CD4-positive, alpha-beta memory T cell (primary cell): ENCODE measurements around the gene ATG9B. TPM values are rescaled to one million over a fixed set of nuclear protein-coding genes. Genes with fewer than 3 reads are reported as not detected.

ENCODE experiments used
- CTCF ChIA-PET: fragments of 350-600 bp; sonication (Branson Sonifier 250); formaldehyde crosslinking; loops from one replicate; lab custom pipeline; 2021; ENCODE audit warnings: inconsistent platforms; ENCODE audit not compliant: partially characterized antibody; lab: Charles Lee
- POLR2A ChIA-PET: fragments of 350-600 bp; sonication (Branson Sonifier 250); formaldehyde crosslinking; loops from one replicate; lab custom pipeline; 2021; ENCODE audit not compliant: partially characterized antibody; lab: Charles Lee
- DNase-seq, 5 donors: peaks; one replicate each; pipeline versions ENCODE4 v3.0.0 to v3.0.0-alpha.2; 2020 to 2022; ENCODE audit warnings: mixed read lengths in 1 of 5
- H3K27ac ChIP-seq: one replicate; pipeline ENCODE4 v1.7.0; 2013; ENCODE audit warnings: low read depth, low read length
- H3K27me3 ChIP-seq: 2 replicates; pipeline ENCODE4 v1.7.0; 2013; ENCODE audit warnings: mild to moderate bottlenecking, low read length, moderate library complexity; ENCODE audit not compliant: insufficient read depth
- H3K36me3 ChIP-seq: 2 replicates; pipeline ENCODE4 v1.7.0; 2013; ENCODE audit warnings: mild to moderate bottlenecking, low read length, moderate library complexity; ENCODE audit not compliant: insufficient read depth
- H3K4me1 ChIP-seq: 2 replicates; pipeline ENCODE4 v1.7.0; 2013; ENCODE audit warnings: mild to moderate bottlenecking, low read length, moderate library complexity; ENCODE audit not compliant: insufficient read depth
- H3K4me3 ChIP-seq, 2 donors: one replicate each; pipeline ENCODE4 v1.7.0; 2013; ENCODE audit warnings: low read length in 2 of 2, mild to moderate bottlenecking in 1 of 2
- H3K9me3 ChIP-seq, 2 donors: one replicate each; pipeline ENCODE4 v1.7.0; 2013; ENCODE audit warnings: low read length in 2 of 2, control low read depth in 1 of 2; ENCODE audit not compliant: control insufficient read depth in 1 of 2
- H3K27ac Mint-ChIP-seq, 7 donors: one replicate each; pipeline ENCODE4 v1.8.0; 2020 to 2021; ENCODE audit warnings: mixed read lengths in 7 of 7, mild to moderate bottlenecking in 6 of 7, inconsistent platforms in 3 of 7, moderate library complexity in 3 of 7
- H3K27me3 Mint-ChIP-seq, 2 donors: one replicate each; pipeline ENCODE4 v1.8.0; 2020 to 2021; ENCODE audit warnings: mixed read lengths in 2 of 2
- H3K36me3 Mint-ChIP-seq, 2 donors: one replicate each; pipeline ENCODE4 v1.8.0; 2020 to 2021; ENCODE audit warnings: mixed read lengths in 2 of 2, inconsistent platforms in 1 of 2, mild to moderate bottlenecking in 1 of 2
- H3K4me1 Mint-ChIP-seq, 4 donors: one replicate each; pipeline ENCODE4 v1.8.0; 2020 to 2021; ENCODE audit warnings: mixed read lengths in 4 of 4, mild to moderate bottlenecking in 1 of 4
- H3K4me3 Mint-ChIP-seq, 8 donors: one replicate each; pipeline ENCODE4 v1.8.0; 2020 to 2021; ENCODE audit warnings: mixed read lengths in 8 of 8, mild to moderate bottlenecking in 7 of 8, moderate library complexity in 6 of 8, inconsistent platforms in 3 of 8
- H3K9me3 Mint-ChIP-seq, 8 donors: one replicate each; pipeline ENCODE4 v1.8.0; 2020 to 2021; ENCODE audit warnings: mixed read lengths in 8 of 8, mild to moderate bottlenecking in 5 of 8, inconsistent platforms in 3 of 8, moderate library complexity in 1 of 8
- intact Hi-C: fragments of 100-400 bp; cut with micrococcal nuclease; formaldehyde crosslinking; loops from one replicate; pipeline ENCODE4 v1.15.1; 2023
- polyA plus RNA-seq, 2 donors: library from polyadenylated mRNA; unstranded; fragments of 300-500 nt; fragmentation: Illumina TruSeq; gene quantifications; one replicate each; pipeline ENCODE4 v1.2.3, GENCODE V29; 2021
- total RNA-seq, 2 experiments: library from RNA; stranded (reverse); gene quantifications; one replicate each; pipeline ENCODE4 v1.2.3, GENCODE V29; 2021

The ATG9B gene
- total and polyA plus RNA-seq, 4 experiments from 2014 or later: 16.9 to 36.6 (median 29.6) TPM

DNA sequence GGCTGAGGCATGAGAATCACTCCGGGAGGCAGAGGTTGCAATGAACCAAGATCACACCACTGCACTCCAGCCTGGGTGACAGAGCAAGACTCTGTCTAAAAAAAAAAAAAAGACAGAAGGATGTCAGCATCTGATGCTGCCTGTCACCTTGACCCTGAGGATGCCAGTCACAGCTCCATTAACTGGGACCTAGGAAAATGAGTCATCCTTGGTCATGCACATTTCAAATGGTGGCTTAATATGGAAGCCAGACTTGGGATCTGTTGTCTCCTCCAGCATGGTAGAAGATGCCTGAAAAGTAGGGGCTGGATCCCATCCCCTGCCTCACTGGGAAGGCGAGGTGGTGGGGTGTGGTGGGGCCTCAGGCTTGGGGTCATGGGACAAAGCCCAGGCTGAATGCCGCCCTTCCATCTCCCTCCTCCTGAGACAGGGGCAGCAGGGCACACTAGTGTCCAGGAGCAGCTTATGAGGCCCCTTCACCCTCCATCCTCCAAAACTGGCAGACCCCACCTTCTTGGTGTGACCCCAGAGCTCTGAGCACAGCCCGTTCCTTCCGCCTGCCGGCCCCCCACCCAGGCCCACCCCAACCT, 32.1 kb downstream of the ATG9B start:
- Mint-ChIP-seq H3K27ac (no peak overlapping the region), H3K27me3 (no peaks in the 10 kb centered on the region), H3K4me3 (no peak overlapping the region), H3K4me1 (peaks cover 16 to 56% (median 38%) of the 10 kb centered on the region in 4 donors), H3K9me3 (peaks cover 0 to 26% (median 21%) of the 10 kb centered on the region in 8 donors), H3K36me3 (peaks cover 0 to 8% of the 10 kb centered on the region in 2 donors)
- DNase-seq: peak in 1 of 5 donors; percentile 12
- Histone ChIP-seq H3K9me3 (peaks cover 3 to 15% of the 10 kb centered on the region in 2 donors), H3K36me3 (no peaks in the 10 kb centered on the region), H3K4me3 (no peak overlapping the region), H3K27me3 (no peaks in the 10 kb centered on the region), H3K4me1 (peaks cover 43% of the 10 kb centered on the region), H3K27ac (no peak overlapping the region)
- ChIA-PET CTCF (interaction anchor here (0.5 to 7.6 kb wide), 5 partner anchors 18 to 342 kb away, joined by 4 to 98 read pairs (median 36); no protein-coding TSS in a partner anchor), POLR2A (interaction anchor here (0.7 to 5.8 kb wide), 3 partner anchors 17 to 22 kb away, joined by 3 to 68 read pairs (median 3); no protein-coding TSS in a partner anchor)
- intact Hi-C loops: no loop called here

DNA sequence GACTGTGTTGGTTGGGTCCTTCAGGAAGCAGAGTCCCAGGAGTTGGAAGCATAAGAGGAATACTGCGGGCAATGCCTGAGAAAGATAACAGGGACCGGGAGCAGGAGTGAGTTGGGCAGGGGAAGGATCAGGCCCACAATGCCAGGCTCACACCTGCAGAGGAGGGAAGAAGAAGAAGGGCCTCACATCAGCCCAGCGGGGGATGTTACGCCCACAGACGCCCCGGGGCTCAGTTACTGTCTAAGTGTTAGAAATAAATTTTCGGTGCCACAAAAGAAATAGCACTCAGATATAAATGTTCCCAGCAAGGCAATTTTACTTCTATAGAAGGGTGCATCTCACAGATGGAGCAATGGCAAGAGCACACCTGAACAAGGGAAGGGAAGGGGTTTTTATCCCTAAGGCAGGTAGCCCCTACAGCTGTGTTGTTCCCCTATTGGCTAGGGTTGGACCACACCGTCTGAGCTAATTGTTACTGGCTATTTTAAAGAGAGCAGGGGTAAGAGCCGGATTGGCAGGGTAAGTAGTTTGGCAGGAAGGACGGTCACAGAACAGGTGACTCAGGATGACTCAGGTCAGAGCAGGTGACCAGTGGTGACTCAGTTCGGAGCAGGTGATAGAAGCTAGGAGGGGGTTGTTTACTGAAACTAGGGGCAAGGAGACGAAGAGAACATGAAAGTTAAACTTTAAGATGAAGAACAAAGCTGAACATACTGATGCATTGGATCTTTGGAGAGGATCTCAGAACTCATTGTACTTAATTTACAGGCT, 33.7 kb downstream of the ATG9B start, which contains the start of gene NOS3:
NOS3 (plus strand) TSS at position 602 of the 771 bp plus-strand sequence. CDS start 2,787 bp downstream, outside the sequence.
- Histone ChIP-seq H3K4me1 (peaks cover 51% of the 10 kb centered on the region), H3K27me3 (no peaks in the 10 kb centered on the region), H3K27ac (no peak within 1 kb of the TSS), H3K9me3 (peaks cover 3 to 15% of the 10 kb centered on the region in 2 donors), H3K4me3 (no peak within 1 kb of the TSS), H3K36me3 (no peaks in the 10 kb centered on the region)
- CTCF ChIA-PET: interaction anchor here (2.2 to 7.6 kb wide), 5 partner anchors 19 to 92 kb away, joined by 6 to 98 read pairs (median 36); partner anchors contain the start of gene ABCB8
- Mint-ChIP-seq H3K4me1 (peaks cover 20 to 60% (median 42%) of the 10 kb centered on the region in 4 donors), H3K36me3 (peaks cover 0 to 8% of the 10 kb centered on the region in 2 donors), H3K4me3 (peak within 1 kb of the TSS in 4 of 8 donors; percentile 6 to 70 (median 20)), H3K27ac (peak within 1 kb of the TSS in 4 of 7 donors; percentile 15 to 84 (median 68)), H3K27me3 (no peaks in the 10 kb centered on the region), H3K9me3 (peaks cover 0 to 26% (median 21%) of the 10 kb centered on the region in 8 donors)
- POLR2A ChIA-PET: interaction anchor here (1.7 to 5.8 kb wide), 2 partner anchors 16 to 19 kb away, joined by 5 to 68 read pairs; no protein-coding TSS in a partner anchor
- DNase-seq: peak in 1 of 5 donors; percentile 29
- intact Hi-C loops: no loop called here

- peak overlapping the region in 1 of 8 donors; percentile 70 for H3K4me3 Mint-ChIP-seq
- peak overlapping the region in 2 of 7 donors; percentile 35 to 68 for H3K27ac Mint-ChIP-seq
- peaks cover 43% of the 10 kb centered on the region for H3K4me1 ChIP-seq
Measured at GRCh38 chr7:150989456-150989855, 34.8 kb downstream of the ATG9B start.

DNA sequence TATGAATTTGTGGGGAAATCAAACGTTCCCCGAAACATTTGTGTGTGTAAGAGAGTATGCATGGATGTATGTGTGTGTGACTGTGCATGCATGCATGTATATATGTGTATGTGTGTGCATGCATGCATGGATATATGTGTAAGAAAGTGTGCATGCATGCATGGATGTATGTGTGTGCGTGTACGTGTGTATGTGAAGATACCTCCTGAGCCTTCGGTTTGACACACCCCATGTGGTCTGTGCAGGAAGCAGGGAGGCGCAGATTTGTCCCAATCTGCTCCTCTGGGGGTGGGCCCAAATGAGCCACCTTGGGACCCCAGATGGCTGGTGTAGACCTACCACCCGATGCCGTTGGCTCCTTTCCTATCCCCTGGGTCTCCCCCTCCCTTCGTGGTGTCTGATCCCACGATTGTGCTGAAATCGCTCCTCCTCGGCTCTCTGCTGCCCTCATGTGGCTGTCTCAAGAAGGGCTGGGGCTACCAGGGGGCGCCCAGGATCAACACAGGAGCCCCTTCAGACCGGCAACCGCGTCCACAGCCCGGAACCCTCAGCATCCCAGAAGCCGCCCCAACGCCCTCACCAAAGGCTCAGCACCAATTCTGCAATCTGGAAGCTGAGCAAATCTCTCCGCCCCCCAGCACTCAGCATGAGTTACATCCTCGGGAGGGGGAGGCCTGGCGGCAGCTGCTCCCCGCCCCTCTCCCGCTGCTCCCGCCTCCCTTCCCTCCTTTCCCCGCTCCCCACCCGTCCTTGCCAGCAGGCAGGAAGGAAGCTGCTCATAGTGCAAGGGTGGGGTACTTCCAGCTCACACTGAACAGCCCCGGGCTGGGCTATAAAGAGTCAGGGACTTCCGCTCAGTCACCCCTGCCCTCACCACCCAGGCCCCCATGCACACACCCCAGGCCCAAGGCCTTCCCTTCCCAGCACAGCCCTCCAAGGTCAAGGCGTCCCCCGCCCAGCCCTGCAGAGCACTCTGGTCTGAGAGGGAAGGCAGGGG, 35.8 kb downstream of the ATG9B start:
- Histone ChIP-seq H3K4me3 (peak overlapping the region in 1 of 2 donors; percentile 47), H3K9me3 (peaks cover 3 to 15% of the 10 kb centered on the region in 2 donors), H3K36me3 (no peaks in the 10 kb centered on the region), H3K4me1 (peaks cover 35% of the 10 kb centered on the region), H3K27ac (no peak overlapping the region), H3K27me3 (no peaks in the 10 kb centered on the region)
- Mint-ChIP-seq H3K9me3 (peaks cover 0 to 26% (median 21%) of the 10 kb centered on the region in 8 donors), H3K36me3 (peaks cover 0 to 8% of the 10 kb centered on the region in 2 donors), H3K4me3 (peak overlapping the region; percentile 55 to 85 (median 75)), H3K27ac (peak overlapping the region; percentile 23 to 95 (median 83)), H3K27me3 (no peaks in the 10 kb centered on the region), H3K4me1 (peaks cover 18 to 50% (median 31%) of the 10 kb centered on the region in 4 donors)
- CTCF ChIA-PET: interaction anchor here (0.5 to 7.6 kb wide), 16 partner anchors 8 to 122 kb away, joined by 3 to 98 read pairs (median 5); partner anchors contain the start of gene ABCB8
- intact Hi-C loops: loop anchor here (1.0 to 5.0 kb wide), 3 partner anchors 30 to 701 kb away; no protein-coding TSS in a partner anchor
- peak; percentile 53 to 72 (median 70) for DNase-seq
- POLR2A ChIA-PET: interaction anchor here (0.7 to 1.7 kb wide), 9 partner anchors 13 to 40 kb away, joined by 3 to 7 read pairs (median 4); partner anchors contain the start of gene ABCB8

More at GRCh38 chr7:150989456-150989855, 34.8 kb downstream of the ATG9B start:
- Mint-ChIP-seq H3K9me3 (peaks cover 0 to 26% (median 21%) of the 10 kb centered on the region in 8 donors), H3K27me3 (no peaks in the 10 kb centered on the region), H3K36me3 (peaks cover 0 to 8% of the 10 kb centered on the region in 2 donors), H3K4me1 (peaks cover 20 to 59% (median 36%) of the 10 kb centered on the region in 4 donors)
- CTCF ChIA-PET: interaction anchor here (0.5 to 7.6 kb wide), 16 partner anchors 9 to 121 kb away, joined by 3 to 98 read pairs (median 5); partner anchors contain the start of gene ABCB8
- Histone ChIP-seq H3K27me3 (no peaks in the 10 kb centered on the region), H3K4me3 (no peak overlapping the region), H3K27ac (no peak overlapping the region), H3K9me3 (peaks cover 3 to 15% of the 10 kb centered on the region in 2 donors), H3K36me3 (no peaks in the 10 kb centered on the region)
- DNase-seq: peak in 1 of 5 donors; percentile 14
- POLR2A ChIA-PET: interaction anchor here (0.7 to 1.7 kb wide), 8 partner anchors 14 to 39 kb away, joined by 3 to 7 read pairs (median 4); partner anchors contain the start of gene ABCB8
- intact Hi-C loops: loop anchor here (5.0 kb wide), 1 partner anchor 702 kb away; no protein-coding TSS in a partner anchor

GRCh38 chr7:150986556-150986955, 37.7 kb downstream of the ATG9B start:
- Mint-ChIP-seq H3K27ac (no peak overlapping the region), H3K27me3 (peaks cover 2 to 4% of the 10 kb centered on the region in 2 donors), H3K4me1 (peaks cover 17 to 43% (median 26%) of the 10 kb centered on the region in 4 donors), H3K36me3 (peaks cover 0 to 6% of the 10 kb centered on the region in 2 donors), H3K4me3 (peak overlapping the region in 1 of 8 donors; percentile 8), H3K9me3 (peaks cover 0 to 24% (median 20%) of the 10 kb centered on the region in 8 donors)
- POLR2A ChIA-PET: interaction anchor here (0.7 to 3.3 kb wide), 5 partner anchors 22 to 155 kb away, joined by 4 to 12 read pairs (median 4); no protein-coding TSS in a partner anchor
- no peak overlapping the region for H3K27ac ChIP-seq
- CTCF ChIA-PET: interaction anchor here (1.0 to 5.7 kb wide), 15 partner anchors 8 to 89 kb away, joined by 3 to 86 read pairs (median 9); partner anchors contain the start of gene ABCB8
- H3K4me3 ChIP-seq: no peak overlapping the region
- H3K36me3 ChIP-seq: no peaks in the 10 kb centered on the region
- H3K9me3 ChIP-seq: peaks cover 3 to 15% of the 10 kb centered on the region in 2 donors
- H3K4me1 ChIP-seq: peaks cover 35% of the 10 kb centered on the region
- intact Hi-C loops: loop anchor here (1.0 to 5.0 kb wide), 3 partner anchors 12 to 699 kb away; no protein-coding TSS in a partner anchor
- H3K27me3 ChIP-seq: no peaks in the 10 kb centered on the region
- no peak for DNase-seq
